SK-N-SH (cell line): ENCODE results near the gene SEMA3D. TPM values are rescaled to one million over a fixed set of nuclear protein-coding genes. Genes with fewer than 3 reads are reported as not detected.

Experiments used
- CTCF ChIA-PET: fragments of 300-600, 350-600 bp; formaldehyde crosslinking; extraction: SDS; loops from one replicate; lab custom pipeline; 2021; lab: Yijun Ruan, JAX
- POLR2A ChIA-PET: fragments of 350-600 bp; sonication (Branson Sonifier 250); formaldehyde crosslinking; extraction: SDS; loops from one replicate; lab custom pipeline; 2020; ENCODE audit warnings: antibody characterized with exemption, inconsistent platforms; lab: Yijun Ruan, JAX
- DNase-seq: peaks from one replicate; pipeline ENCODE4 v3.0.0; 2012
- H2AFZ ChIP-seq: fragments of 200-600 bp; sonication (generic); 2 replicates; pipeline ENCODE4 v1.8.1; 2016; ENCODE audit warnings: antibody characterized with exemption, mild to moderate bottlenecking, low read depth
- H3F3A ChIP-seq: fragments of 200-600 bp; sonication (generic); replicated peaks from 2 replicates; pipeline ENCODE3; 2016; ENCODE audit warnings: antibody characterized with exemption, mild to moderate bottlenecking; ENCODE audit not compliant: insufficient read depth
- H3K27ac ChIP-seq, 2 experiments: fragments of 200-500 bp in 1 of 2; fragments of 200-600 bp in 1 of 2; sonication (Bioruptor generic) in 1 of 2; sonication (generic), shearing (Covaris generic) in 1 of 2; 2 replicates each; pipeline versions ENCODE4 v1.5.1 to v1.6.1; 2014 to 2016; ENCODE audit warnings: low read depth in 2 of 2, inconsistent platforms in 1 of 2, low read length in 1 of 2, mild to moderate bottlenecking in 1 of 2, mixed read lengths in 1 of 2
- H3K27me3 ChIP-seq: fragments of 200-600 bp; sonication (generic), shearing (Covaris generic); 2 replicates; pipeline ENCODE4 v1.6.1; 2016; ENCODE audit warnings: mixed run types; ENCODE audit not compliant: insufficient read depth
- H3K36me3 ChIP-seq, 2 experiments: fragments of 200-500 bp in 1 of 2; fragments of 200-600 bp in 1 of 2; sonication (Bioruptor generic) in 1 of 2; sonication (generic) in 1 of 2; replicated peaks in 1 of 2; 2 replicates each; pipeline versions ENCODE3 to v1.5.1; 2014 to 2016; ENCODE audit warnings: low read length in 1 of 2, mild to moderate bottlenecking in 1 of 2; ENCODE audit not compliant: insufficient read depth in 2 of 2, control insufficient read depth in 1 of 2
- H3K4me1 ChIP-seq, 2 experiments: fragments of 200-500 bp in 1 of 2; fragments of 200-600 bp in 1 of 2; sonication (Bioruptor generic) in 1 of 2; sonication (generic), shearing (Covaris generic) in 1 of 2; 2 replicates each; pipeline versions ENCODE4 v1.5.1 to v1.6.1; 2014 to 2016; ENCODE audit warnings: low read depth in 1 of 2, low read length in 1 of 2, mixed run types in 1 of 2; ENCODE audit not compliant: insufficient read depth in 2 of 2, control insufficient read depth in 1 of 2
- H3K4me2 ChIP-seq: fragments of 200-600 bp; sonication (generic), shearing (Covaris generic); 2 replicates; pipeline ENCODE4 v1.6.1; 2017; ENCODE audit warnings: mixed run types
- H3K4me3 ChIP-seq, 2 experiments: fragments of 200-500 bp in 1 of 2; fragments of 200-600 bp in 1 of 2; sonication (Bioruptor generic) in 1 of 2; sonication (generic), shearing (Covaris generic) in 1 of 2; 2 replicates each; pipeline versions ENCODE4 v1.5.1 to v1.8.1; 2014 to 2016; ENCODE audit warnings: low read depth in 2 of 2, inconsistent platforms in 1 of 2, low read length in 1 of 2, mild to moderate bottlenecking in 1 of 2, mixed read lengths in 1 of 2, moderate library complexity in 1 of 2
- H3K79me2 ChIP-seq: fragments of 200-600 bp; sonication (generic); 2 replicates; pipeline ENCODE4 v1.8.1; 2017; ENCODE audit warnings: mild to moderate bottlenecking; ENCODE audit not compliant: insufficient read depth
- H3K9ac ChIP-seq: fragments of 200-600 bp; sonication (generic); 2 replicates; pipeline ENCODE4 v1.6.1; 2017; ENCODE audit warnings: mixed run types
- H3K9me2 ChIP-seq: fragments of 200-600 bp; sonication (generic); 2 replicates; pipeline ENCODE4 v1.6.1; 2017; ENCODE audit warnings: mixed run types
- H3K9me3 ChIP-seq: fragments of 200-600 bp; sonication (generic); 2 replicates; pipeline ENCODE4 v1.6.1; 2017; ENCODE audit warnings: mixed run types, mild to moderate bottlenecking, moderate library complexity
- H4K20me1 ChIP-seq: fragments of 200-600 bp; sonication (generic); 2 replicates; pipeline ENCODE4 v1.6.1; 2017; ENCODE audit warnings: mild to moderate bottlenecking, mixed run types; ENCODE audit not compliant: insufficient read depth
- ELF1 ChIP-seq: IDR thresholded peaks from 2 replicates; pipeline ENCODE4 v1.4.0; 2012
- FOXJ3 ChIP-seq: sonication (generic); formaldehyde crosslinking; IDR thresholded peaks from 2 replicates; pipeline ENCODE4 v1.5.1; 2020; ENCODE audit warnings: mild to moderate bottlenecking, missing genetic modification reagents
- GABPA ChIP-seq: IDR thresholded peaks from 2 replicates; pipeline ENCODE4 v1.4.0; 2012; ENCODE audit warnings: low read depth, mild to moderate bottlenecking
- MEF2A ChIP-seq: IDR thresholded peaks from 2 replicates; pipeline ENCODE4 v1.4.0; 2012; ENCODE audit warnings: low read depth, borderline replicate concordance
- NFIC ChIP-seq: IDR thresholded peaks from 2 replicates; pipeline ENCODE4 v1.4.0; 2012; ENCODE audit warnings: borderline replicate concordance
- NRF1 ChIP-seq: IDR thresholded peaks from 2 replicates; pipeline ENCODE4 v1.6.1; 2012; ENCODE audit warnings: low read depth, mild to moderate bottlenecking, low read length
- RAD21 ChIP-seq: IDR thresholded peaks from 2 replicates; pipeline ENCODE4 v1.6.1; 2012; ENCODE audit warnings: mild to moderate bottlenecking, low read length
- RCOR1 ChIP-seq: fragments of 150-350 bp; IDR thresholded peaks from 2 replicates; pipeline ENCODE4 v1.6.1; 2017; ENCODE audit warnings: antibody characterized with exemption, low read length
- SIN3A ChIP-seq: IDR thresholded peaks from 2 replicates; pipeline ENCODE4 v1.6.1; 2012; ENCODE audit warnings: low read depth, mild to moderate bottlenecking, low read length, moderate library complexity, borderline replicate concordance
- SMC3 ChIP-seq: IDR thresholded peaks from 2 replicates; pipeline ENCODE4 v1.6.1; 2012; ENCODE audit warnings: low read depth, low read length, improper control_type of control experiment
- TEAD4 ChIP-seq: IDR thresholded peaks from 2 replicates; pipeline ENCODE4 v1.4.0; 2012; ENCODE audit warnings: mild to moderate bottlenecking, borderline replicate concordance; ENCODE audit not compliant: insufficient read depth
- WGBS: methylation state at CpG from one replicate; pipeline ENCODE4 v1.1.6; 2017; ENCODE audit warnings: low lambda C conversion rate; 5-methylcytosine and 5-hydroxymethylcytosine counted together
- polyA plus RNA-seq, 3 experiments: library from polyadenylated mRNA; depleted of rRNA; stranded (reverse); fragments of >200 nt; gene quantifications; 2 replicates each; pipeline ENCODE4 v1.2.3, GENCODE V29; 2012
- TF ChIP-seq, protein P1 (sequence below): IDR thresholded peaks from 2 replicates; pipeline ENCODE4 v1.4.0; 2012; ENCODE audit warnings: low read depth
- TF ChIP-seq, protein P2 (sequence below): IDR thresholded peaks from 2 replicates; pipeline ENCODE4 v1.4.0; 2012; ENCODE audit warnings: low read depth, borderline replicate concordance
- TF ChIP-seq, protein P3 (sequence below): IDR thresholded peaks from 2 replicates; pipeline ENCODE4; 2012
- TF ChIP-seq, protein P4 (sequence below): fragments of 200-600 bp; sonication (generic); IDR thresholded peaks from 2 replicates; pipeline ENCODE4 v1.6.1; 2017; ENCODE audit warnings: antibody characterized with exemption, mild to moderate bottlenecking, moderate library complexity
- TF ChIP-seq, protein P5 (sequence below): fragments of 150-350 bp; IDR thresholded peaks from 2 replicates; pipeline ENCODE4 v1.6.1; 2017; ENCODE audit warnings: antibody characterized with exemption, low read length, low read depth, borderline replicate concordance

SEMA3D gene
- polyA plus RNA-seq, 1 of the 3 experiments (the other 2 are of a cell fraction) = 30.1 TPM

DNA sequence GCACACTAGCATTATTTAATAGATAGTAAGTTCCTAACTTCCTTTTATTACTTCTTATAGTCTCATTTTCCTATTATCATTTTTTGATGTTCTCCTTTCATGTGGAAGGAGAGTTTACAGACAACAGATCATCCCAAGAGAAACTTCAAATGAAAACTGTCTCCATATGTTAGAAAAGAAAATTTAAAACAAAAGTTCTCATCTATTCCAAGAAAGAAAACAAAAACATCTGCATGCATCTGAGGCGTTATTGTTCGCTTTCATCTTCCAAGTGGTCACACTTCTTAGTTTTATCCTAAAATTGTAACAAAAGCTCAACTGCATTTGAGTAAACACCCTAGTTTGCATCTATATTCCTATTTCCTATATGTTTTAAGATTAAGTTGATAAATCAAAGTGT, 126.2 kb downstream of the SEMA3D start:
- no peak for TF ChIP-seq RCOR1
- no peaks in the 10 kb centered on the region; the same call in 1 of the 2 replicates for H3K9me2 ChIP-seq
- 90% methylated on average over 2 of the region's 2 CpGs for WGBS
- no peak overlapping the region for H3K4me2 ChIP-seq
- H2AFZ ChIP-seq = no peak overlapping the region
- H3F3A ChIP-seq = no peaks in the 10 kb centered on the region
- no peaks in the 10 kb centered on the region for H3K9me3 ChIP-seq
- peaks cover 0 to 5% of the 10 kb centered on the region in 2 experiments; a peak in 2 of 4 replicates for H3K4me1 ChIP-seq
- H3K36me3 ChIP-seq = peaks cover 9 to 20% of the 10 kb centered on the region in 2 experiments
- POLR2A ChIA-PET = no interaction called here
- H4K20me1 ChIP-seq = no peaks in the 10 kb centered on the region
- H3K27ac ChIP-seq = no peak overlapping the region
- no peaks in the 10 kb centered on the region for H3K79me2 ChIP-seq
- CTCF ChIA-PET = interaction anchor here (0.9 to 1.4 kb wide), 3 partner anchors 9 to 51 kb away, joined by 3 to 5 read pairs (median 4); no protein-coding TSS in a partner anchor
- no peak for DNase-seq
- H3K27me3 ChIP-seq = no peaks in the 10 kb centered on the region
- H3K9ac ChIP-seq = no peak overlapping the region
- no peak overlapping the region for H3K4me3 ChIP-seq

DNA sequence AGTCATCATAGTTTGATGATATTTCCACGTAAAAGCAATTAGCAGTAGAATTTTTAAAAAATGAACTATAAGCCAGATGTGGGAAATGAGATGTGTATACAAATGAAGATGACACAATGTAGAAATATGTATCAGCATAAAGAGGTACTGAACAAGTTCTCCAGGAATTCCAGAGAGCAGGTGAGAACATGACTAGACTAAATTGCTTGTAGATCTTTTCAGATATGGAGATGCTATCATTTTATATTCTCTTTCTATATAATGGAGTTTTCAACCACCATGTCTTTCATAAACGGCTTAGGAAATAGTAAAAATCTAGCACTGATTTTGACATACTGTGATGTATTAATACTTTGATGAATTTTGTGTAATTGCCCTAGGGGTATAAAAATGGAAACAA, 130.9 kb downstream of the SEMA3D start:
- Histone ChIP-seq H3K4me2 (no peak overlapping the region), H3K4me3 (no peak overlapping the region), H3K9me2 (no peaks in the 10 kb centered on the region; the same call in 1 of the 2 replicates), H3K9ac (no peak overlapping the region), H3K79me2 (no peaks in the 10 kb centered on the region), H3F3A (no peaks in the 10 kb centered on the region), H3K27ac (no peak overlapping the region)
- DNase-seq = no peak
- 90% methylated on average over 2 of the region's 2 CpGs for WGBS
- TF ChIP-seq FOXJ3 (CRISPR knock-in tag) = no peak
- TF ChIP-seq MEF2A = no peak
- no peak for TF ChIP-seq NRF1
- no peak for TF ChIP-seq TEAD4
- TF ChIP-seq, protein P1, sequence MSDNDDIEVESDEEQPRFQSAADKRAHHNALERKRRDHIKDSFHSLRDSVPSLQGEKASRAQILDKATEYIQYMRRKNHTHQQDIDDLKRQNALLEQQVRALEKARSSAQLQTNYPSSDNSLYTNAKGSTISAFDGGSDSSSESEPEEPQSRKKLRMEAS = no peak
- TF ChIP-seq, protein P2, sequence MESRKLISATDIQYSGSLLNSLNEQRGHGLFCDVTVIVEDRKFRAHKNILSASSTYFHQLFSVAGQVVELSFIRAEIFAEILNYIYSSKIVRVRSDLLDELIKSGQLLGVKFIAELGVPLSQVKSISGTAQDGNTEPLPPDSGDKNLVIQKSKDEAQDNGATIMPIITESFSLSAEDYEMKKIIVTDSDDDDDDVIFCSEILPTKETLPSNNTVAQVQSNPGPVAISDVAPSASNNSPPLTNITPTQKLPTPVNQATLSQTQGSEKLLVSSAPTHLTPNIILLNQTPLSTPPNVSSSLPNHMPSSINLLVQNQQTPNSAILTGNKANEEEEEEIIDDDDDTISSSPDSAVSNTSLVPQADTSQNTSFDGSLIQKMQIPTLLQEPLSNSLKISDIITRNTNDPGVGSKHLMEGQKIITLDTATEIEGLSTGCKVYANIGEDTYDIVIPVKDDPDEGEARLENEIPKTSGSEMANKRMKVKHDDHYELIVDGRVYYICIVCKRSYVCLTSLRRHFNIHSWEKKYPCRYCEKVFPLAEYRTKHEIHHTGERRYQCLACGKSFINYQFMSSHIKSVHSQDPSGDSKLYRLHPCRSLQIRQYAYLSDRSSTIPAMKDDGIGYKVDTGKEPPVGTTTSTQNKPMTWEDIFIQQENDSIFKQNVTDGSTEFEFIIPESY = no peak
- TF ChIP-seq, protein P3, sequence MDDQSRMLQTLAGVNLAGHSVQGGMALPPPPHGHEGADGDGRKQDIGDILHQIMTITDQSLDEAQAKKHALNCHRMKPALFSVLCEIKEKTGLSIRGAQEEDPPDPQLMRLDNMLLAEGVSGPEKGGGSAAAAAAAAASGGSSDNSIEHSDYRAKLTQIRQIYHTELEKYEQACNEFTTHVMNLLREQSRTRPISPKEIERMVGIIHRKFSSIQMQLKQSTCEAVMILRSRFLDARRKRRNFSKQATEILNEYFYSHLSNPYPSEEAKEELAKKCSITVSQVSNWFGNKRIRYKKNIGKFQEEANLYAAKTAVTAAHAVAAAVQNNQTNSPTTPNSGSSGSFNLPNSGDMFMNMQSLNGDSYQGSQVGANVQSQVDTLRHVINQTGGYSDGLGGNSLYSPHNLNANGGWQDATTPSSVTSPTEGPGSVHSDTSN = no peak
- TF ChIP-seq, protein P4, sequence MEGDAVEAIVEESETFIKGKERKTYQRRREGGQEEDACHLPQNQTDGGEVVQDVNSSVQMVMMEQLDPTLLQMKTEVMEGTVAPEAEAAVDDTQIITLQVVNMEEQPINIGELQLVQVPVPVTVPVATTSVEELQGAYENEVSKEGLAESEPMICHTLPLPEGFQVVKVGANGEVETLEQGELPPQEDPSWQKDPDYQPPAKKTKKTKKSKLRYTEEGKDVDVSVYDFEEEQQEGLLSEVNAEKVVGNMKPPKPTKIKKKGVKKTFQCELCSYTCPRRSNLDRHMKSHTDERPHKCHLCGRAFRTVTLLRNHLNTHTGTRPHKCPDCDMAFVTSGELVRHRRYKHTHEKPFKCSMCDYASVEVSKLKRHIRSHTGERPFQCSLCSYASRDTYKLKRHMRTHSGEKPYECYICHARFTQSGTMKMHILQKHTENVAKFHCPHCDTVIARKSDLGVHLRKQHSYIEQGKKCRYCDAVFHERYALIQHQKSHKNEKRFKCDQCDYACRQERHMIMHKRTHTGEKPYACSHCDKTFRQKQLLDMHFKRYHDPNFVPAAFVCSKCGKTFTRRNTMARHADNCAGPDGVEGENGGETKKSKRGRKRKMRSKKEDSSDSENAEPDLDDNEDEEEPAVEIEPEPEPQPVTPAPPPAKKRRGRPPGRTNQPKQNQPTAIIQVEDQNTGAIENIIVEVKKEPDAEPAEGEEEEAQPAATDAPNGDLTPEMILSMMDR = no peak
- no peak for TF ChIP-seq RAD21
- TF ChIP-seq ELF1 = no peak
- no peak for TF ChIP-seq GABPA
- no peak for TF ChIP-seq RCOR1
- no peak for TF ChIP-seq NFIC
- no peak for TF ChIP-seq SIN3A
- TF ChIP-seq, protein P5, sequence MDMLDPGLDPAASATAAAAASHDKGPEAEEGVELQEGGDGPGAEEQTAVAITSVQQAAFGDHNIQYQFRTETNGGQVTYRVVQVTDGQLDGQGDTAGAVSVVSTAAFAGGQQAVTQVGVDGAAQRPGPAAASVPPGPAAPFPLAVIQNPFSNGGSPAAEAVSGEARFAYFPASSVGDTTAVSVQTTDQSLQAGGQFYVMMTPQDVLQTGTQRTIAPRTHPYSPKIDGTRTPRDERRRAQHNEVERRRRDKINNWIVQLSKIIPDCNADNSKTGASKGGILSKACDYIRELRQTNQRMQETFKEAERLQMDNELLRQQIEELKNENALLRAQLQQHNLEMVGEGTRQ = no peak
- no peak for TF ChIP-seq SMC3
- TF ChIP-seq, all 33 proteins: peak for 0
- no peak overlapping the region for H2AFZ ChIP-seq
- no peaks in the 10 kb centered on the region for H4K20me1 ChIP-seq
- CTCF ChIA-PET = interaction anchor here (1.0 to 4.5 kb wide), 3 partner anchors 14 to 1120 kb away, joined by 3 to 32 read pairs (median 4); no protein-coding TSS in a partner anchor
- H3K9me3 ChIP-seq = no peaks in the 10 kb centered on the region
- H3K36me3 ChIP-seq = peaks cover 11 to 18% of the 10 kb centered on the region in 2 experiments
- no peaks in the 10 kb centered on the region for H3K27me3 ChIP-seq
- H3K4me1 ChIP-seq = no peaks in the 10 kb centered on the region; a peak in 1 of 4 replicates
- POLR2A ChIA-PET = no interaction called here
